ENCODE measurements around the gene CNR2.

CNR2 gene

DNA sequence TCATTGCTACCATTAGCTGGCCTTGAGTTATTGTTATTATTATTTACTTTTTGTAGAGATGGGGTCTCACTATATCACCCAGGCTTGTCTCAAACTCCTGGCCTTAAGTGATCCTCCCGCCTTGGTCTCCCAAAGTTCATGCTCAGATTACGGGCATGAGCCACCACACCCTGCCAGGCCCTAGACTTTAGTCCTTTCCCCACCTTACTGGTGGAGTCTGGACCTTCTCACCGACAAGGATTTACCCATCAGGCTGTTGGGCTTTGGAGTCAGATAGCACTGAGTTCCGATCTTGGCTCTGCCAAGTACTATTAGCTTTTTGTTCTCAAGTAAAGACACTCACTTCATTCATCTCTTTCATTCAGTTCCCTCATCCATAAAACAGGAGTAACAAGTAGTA is 17.2 kb downstream of the CNR2 start:
- no peak overlapping the region for H3K27ac ChIP-seq
- TF ChIP-seq ZFX (IDR thresholded peaks at IDR 0.05) (no peak), CTCF (conservative IDR thresholded peaks at IDR 0.05) (no peak)

DNA sequence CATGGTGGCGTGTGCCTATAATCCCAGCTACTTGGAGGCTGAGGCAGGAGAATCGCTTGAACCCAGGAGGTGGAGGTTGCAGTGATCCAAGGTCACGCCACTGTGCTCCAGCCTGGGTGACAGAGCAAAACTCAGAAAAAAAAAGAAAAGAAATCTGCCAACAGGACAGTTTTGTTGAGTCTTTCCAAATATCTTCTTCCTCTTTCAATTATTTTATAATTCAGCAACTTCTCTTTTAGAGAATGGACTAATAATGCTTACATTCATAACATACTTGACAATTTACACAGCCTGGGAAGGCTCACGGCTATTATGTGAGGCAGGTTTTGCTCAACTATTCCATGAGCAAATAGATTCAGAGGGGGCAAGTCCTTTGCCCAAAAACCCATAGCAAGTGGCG is 18.1 kb downstream of the CNR2 start:
- H3K27ac ChIP-seq, result no peak overlapping the region
- TF ChIP-seq ZFX (IDR thresholded peaks at IDR 0.05) (no peak), CTCF (conservative IDR thresholded peaks at IDR 0.05) (no peak)

GRCh38 chr1:23889074-23889473 is 24.1 kb downstream of the CNR2 start:
- no peak overlapping the region for H3K27ac ChIP-seq
- no peak for TF ChIP-seq ZFX (IDR thresholded peaks at IDR 0.05)
- no peak for TF ChIP-seq CTCF (conservative IDR thresholded peaks at IDR 0.05)

GRCh38 chr1:23885222-23885621 is 27.9 kb downstream of the CNR2 start:
- no peak for TF ChIP-seq CTCF (conservative IDR thresholded peaks at IDR 0.05)
- no peak for TF ChIP-seq ZFX (IDR thresholded peaks at IDR 0.05)
- H3K27ac ChIP-seq, result no peak overlapping the region

- TF ChIP-seq ZFX (IDR thresholded peaks at IDR 0.05) (no peak), CTCF (conservative IDR thresholded peaks at IDR 0.05) (no peak)
- no peak overlapping the region for H3K27ac ChIP-seq
These were observed 30.4 kb downstream of the CNR2 start for GRCh38 chr1:23882746-23883145.

DNA sequence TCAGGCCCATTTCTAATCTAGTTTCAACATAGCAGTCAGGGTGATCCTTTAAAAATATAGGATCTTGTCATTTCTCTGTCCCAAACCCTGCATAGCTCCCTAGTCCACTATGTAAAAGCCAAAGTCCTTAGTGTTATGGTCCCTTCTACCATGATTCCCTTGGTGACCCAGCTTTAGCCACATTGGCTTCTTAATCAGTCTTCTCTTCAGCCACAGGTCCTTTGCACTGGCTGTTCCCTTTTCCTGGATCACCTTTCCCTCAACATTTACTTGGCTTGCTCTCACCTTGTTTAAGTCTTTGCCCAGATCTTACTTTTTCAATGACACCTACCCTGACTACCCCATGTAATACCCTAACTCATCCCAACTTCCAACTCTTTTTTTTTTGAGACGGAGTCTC is 33.4 kb downstream of the CNR2 start:
- no peak overlapping the region for H3K27ac ChIP-seq
- TF ChIP-seq CTCF (conservative IDR thresholded peaks at IDR 0.05) (no peak), ZFX (IDR thresholded peaks at IDR 0.05) (no peak)

DNA sequence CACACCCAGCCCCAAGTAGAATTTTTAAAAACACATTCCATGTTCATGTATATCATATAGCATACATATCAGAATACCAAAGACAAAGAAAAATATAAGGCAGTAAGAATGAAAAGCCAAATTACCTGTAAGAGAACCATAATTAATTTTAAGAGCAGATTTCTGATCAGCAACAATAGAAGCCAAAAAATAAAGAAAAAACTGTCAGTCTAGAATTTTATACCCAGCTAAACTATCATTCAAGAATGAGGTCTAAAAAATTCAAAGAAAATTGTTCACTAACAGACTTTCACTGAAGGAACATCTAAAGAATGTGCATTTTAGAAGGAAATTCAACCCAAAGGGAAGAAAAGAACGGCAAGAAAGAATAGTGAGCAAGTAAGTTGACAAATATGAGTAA is 34.5 kb downstream of the CNR2 start:
- H3K27ac ChIP-seq, result no peak overlapping the region
- TF ChIP-seq ZFX (IDR thresholded peaks at IDR 0.05) (no peak), CTCF (conservative IDR thresholded peaks at IDR 0.05) (no peak)

All from C4-2B (cell line).